ENCODE measurements around the gene EPHB2. TPM values are rescaled to one million over a fixed set of nuclear protein-coding genes. Genes with fewer than 3 reads are reported as not detected.

EPHB2 gene
- total RNA-seq, 4 donors from 2014 or later: 7.5 to 27.3 (median 23.8) TPM

GRCh38 chr1:22878626-22879025, 168.0 kb downstream of the EPHB2 start:
- TF ChIP-seq POLR2A (IDR thresholded peaks at IDR 0.05) (no peak), CTCF (IDR thresholded peaks at IDR 0.05) (no peak)
- DNase-seq: no peak
- H3K36me3 ChIP-seq: no peaks in the 10 kb centered on the region
- intact Hi-C loops (cut with DNase I): no loop called here
- H3K4me1 ChIP-seq: no peaks in the 10 kb centered on the region
- 81 to 88% methylated on average over 12 to 13 of the region's 13 CpGs for WGBS, 2 donors
- H3K27ac ChIP-seq: no peak overlapping the region
- H3K4me3 ChIP-seq (replicated peaks in 1 of 3): no peak overlapping the region
- no peaks in the 10 kb centered on the region for H3K9me3 ChIP-seq
- no peaks in the 10 kb centered on the region for H3K27me3 ChIP-seq

- intact Hi-C loops (cut with DNase I): no loop called here
- DNase-seq: no peak
- H3K4me3 ChIP-seq (replicated peaks in 1 of 3): no peak overlapping the region
- no peak overlapping the region for H3K27ac ChIP-seq
- WGBS, 2 donors: 67% methylated on average over 3 of the region's 3 CpGs
- no peaks in the 10 kb centered on the region for H3K4me1 ChIP-seq
- no peaks in the 10 kb centered on the region for H3K27me3 ChIP-seq
- TF ChIP-seq CTCF (IDR thresholded peaks at IDR 0.05): no peak
- no peaks in the 10 kb centered on the region for H3K9me3 ChIP-seq
- H3K36me3 ChIP-seq: no peaks in the 10 kb centered on the region
Observed at GRCh38 chr1:22879445-22879844, 168.8 kb downstream of the EPHB2 start.

GRCh38 chr1:22880174-22880601, 169.5 kb downstream of the EPHB2 start:
- intact Hi-C loops (cut with DNase I): no loop called here
- 55 to 89% methylated on average over 2 to 4 of the region's 5 CpGs for WGBS, 2 donors
- Histone ChIP-seq H3K4me3 (replicated peaks in 1 of 3) (no peak overlapping the region), H3K9me3 (no peaks in the 10 kb centered on the region), H3K4me1 (no peaks in the 10 kb centered on the region), H3K27ac (no peak overlapping the region), H3K27me3 (no peaks in the 10 kb centered on the region), H3K36me3 (no peaks in the 10 kb centered on the region)
- no peak for TF ChIP-seq CTCF (IDR thresholded peaks at IDR 0.05)
- TF ChIP-seq POLR2A (IDR thresholded peaks at IDR 0.05): no peak
- DNase-seq: no peak

- 84 to 92% methylated on average over 11 of the region's 11 CpGs for WGBS, 2 donors
- no peak for DNase-seq
- Histone ChIP-seq H3K27ac (no peak overlapping the region), H3K27me3 (no peaks in the 10 kb centered on the region), H3K4me3 (replicated peaks in 1 of 3) (no peak overlapping the region), H3K4me1 (no peaks in the 10 kb centered on the region), H3K36me3 (no peaks in the 10 kb centered on the region), H3K9me3 (no peaks in the 10 kb centered on the region)
- intact Hi-C loops (cut with DNase I): no loop called here
- no peak for TF ChIP-seq POLR2A (IDR thresholded peaks at IDR 0.05)
Observed at GRCh38 chr1:22883406-22883805, 172.8 kb downstream of the EPHB2 start.

- 70 to 85% methylated on average over 16 of the region's 16 CpGs for WGBS, 2 donors
- no peak overlapping the region for H3K4me3 ChIP-seq (replicated peaks in 1 of 3)
- TF ChIP-seq CTCF (IDR thresholded peaks at IDR 0.05) (no peak), POLR2A (IDR thresholded peaks at IDR 0.05) (no peak)
- H3K9me3 ChIP-seq: no peaks in the 10 kb centered on the region
- DNase-seq: no peak
- intact Hi-C loops (cut with DNase I): no loop called here
- no peaks in the 10 kb centered on the region for H3K36me3 ChIP-seq
- H3K4me1 ChIP-seq: no peaks in the 10 kb centered on the region
- no peak overlapping the region for H3K27ac ChIP-seq
- no peaks in the 10 kb centered on the region for H3K27me3 ChIP-seq
Observed at GRCh38 chr1:22884806-22885530, 174.3 kb downstream of the EPHB2 start.
